ENCODE data around the gene CAPZB.

Gene CAPZB

DNA sequence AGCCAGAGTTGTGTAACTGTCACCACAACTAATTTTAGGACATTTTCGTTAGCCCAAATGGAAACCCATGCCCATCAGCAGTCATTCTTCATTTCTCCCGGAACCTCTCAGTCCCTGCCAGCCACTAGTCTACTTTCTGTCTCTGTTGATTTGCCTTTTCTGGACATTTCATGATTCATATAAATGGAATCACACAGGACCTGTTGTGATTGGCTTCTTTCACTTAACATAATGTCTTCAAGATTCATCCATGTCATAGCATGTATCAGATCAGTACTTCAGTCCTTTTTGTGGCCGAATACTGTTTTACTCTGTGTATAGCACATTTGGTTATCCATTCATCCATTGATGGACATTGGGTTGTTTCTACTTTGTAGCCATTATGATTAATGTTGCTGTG, 166.1 kb downstream of the CAPZB start:
- peaks cover 3% of the 10 kb centered on the region; the same call in 1 of the 2 replicates for H3K36me3 ChIP-seq (ENCODE audit: insufficient read depth, low read length)
- H3K4me1 ChIP-seq (ENCODE audit: insufficient read depth, low read length) = peaks cover 6% of the 10 kb centered on the region; the same call in 1 of the 2 replicates
- no peaks in the 10 kb centered on the region for H3K9me3 ChIP-seq (ENCODE audit: control insufficient read depth, insufficient read depth, low read length)
- H3K9ac ChIP-seq (ENCODE audit: low read depth, low read length) = no peak overlapping the region

DNA sequence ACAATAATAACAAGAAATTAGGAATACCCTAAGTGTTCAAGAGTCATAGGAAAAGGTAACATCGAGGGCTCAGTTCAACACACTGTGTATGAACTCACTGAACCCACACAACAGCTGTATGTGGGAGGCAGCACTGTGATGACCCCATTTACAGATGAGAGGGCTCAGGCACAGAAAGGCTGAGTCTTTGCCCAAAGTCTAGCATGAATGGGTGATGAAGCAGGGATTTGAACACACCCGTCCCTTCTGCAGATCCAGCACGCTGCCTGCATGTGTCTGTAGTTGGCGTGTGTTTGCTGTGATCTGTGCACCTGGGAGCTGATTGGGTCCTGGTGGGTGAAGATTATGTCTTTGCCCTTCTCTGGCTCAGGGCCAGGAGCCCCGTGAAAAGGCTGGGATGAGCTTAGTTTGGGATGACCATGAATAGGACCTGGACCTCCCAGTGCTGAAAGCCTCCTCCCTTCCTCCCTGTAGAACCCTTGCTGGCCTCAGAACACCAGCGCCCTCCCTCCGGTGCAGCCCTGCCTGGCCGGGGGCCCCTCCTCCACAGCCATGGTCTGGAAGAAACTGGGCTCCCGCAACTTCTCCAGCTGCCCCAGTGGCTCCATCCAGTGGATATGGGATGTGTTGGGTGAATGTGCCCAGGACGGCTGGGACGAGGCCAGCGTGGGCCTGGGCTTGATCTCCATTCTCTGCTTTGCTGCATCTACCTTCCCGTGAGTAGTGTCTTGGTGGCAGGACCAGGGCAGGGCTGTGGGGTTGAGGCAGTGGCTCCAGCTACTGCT, 168.0 kb downstream of the CAPZB start:
- peaks cover 3% of the 10 kb centered on the region; the same call in 1 of the 2 replicates for H3K36me3 ChIP-seq (ENCODE audit: insufficient read depth, low read length)
- peaks cover 6% of the 10 kb centered on the region; the same call in 1 of the 2 replicates for H3K4me1 ChIP-seq (ENCODE audit: insufficient read depth, low read length)
- H3K9me3 ChIP-seq (ENCODE audit: control insufficient read depth, insufficient read depth, low read length) = no peaks in the 10 kb centered on the region
- H3K9ac ChIP-seq (ENCODE audit: low read depth, low read length) = no peak overlapping the region

GRCh38 chr1:19315378-19316198, 169.8 kb downstream of the CAPZB start:
- Histone ChIP-seq H3K4me1 (ENCODE audit: insufficient read depth, low read length) (peaks cover 6% of the 10 kb centered on the region; the same call in 1 of the 2 replicates), H3K9me3 (ENCODE audit: control insufficient read depth, insufficient read depth, low read length) (no peaks in the 10 kb centered on the region), H3K36me3 (ENCODE audit: insufficient read depth, low read length) (peaks cover 3% of the 10 kb centered on the region; the same call in 1 of the 2 replicates), H3K9ac (ENCODE audit: low read depth, low read length) (no peak overlapping the region)

- Histone ChIP-seq H3K36me3 (ENCODE audit: insufficient read depth, low read length) (peaks cover 2% of the 10 kb centered on the region; the same call in 1 of the 2 replicates), H3K4me1 (ENCODE audit: insufficient read depth, low read length) (peaks cover 6% of the 10 kb centered on the region; the same call in 1 of the 2 replicates), H3K9ac (ENCODE audit: low read depth, low read length) (no peak overlapping the region)
These were observed 171.1 kb downstream of the CAPZB start for GRCh38 chr1:19313961-19314882.

GRCh38 chr1:19313636-19313959, 171.7 kb downstream of the CAPZB start:
- Histone ChIP-seq H3K9ac (ENCODE audit: low read depth, low read length) (no peak overlapping the region), H3K9me3 (ENCODE audit: control insufficient read depth, insufficient read depth, low read length) (no peaks in the 10 kb centered on the region), H3K36me3 (ENCODE audit: insufficient read depth, low read length) (no peaks in the 10 kb centered on the region; the same call in 1 of the 2 replicates), H3K4me1 (ENCODE audit: insufficient read depth, low read length) (peaks cover 6% of the 10 kb centered on the region; the same call in 1 of the 2 replicates)

More at GRCh38 chr1:19313961-19314882, 171.1 kb downstream of the CAPZB start:
- H3K9me3 ChIP-seq (ENCODE audit: control insufficient read depth, insufficient read depth, low read length) = no peaks in the 10 kb centered on the region

GRCh38 chr1:19312782-19313635, 172.3 kb downstream of the CAPZB start:
- Histone ChIP-seq H3K9ac (ENCODE audit: low read depth, low read length) (peak overlapping the region; percentile 85), H3K36me3 (ENCODE audit: insufficient read depth, low read length) (peaks cover under 1% of the 10 kb centered on the region; the same call in 1 of the 2 replicates), H3K9me3 (ENCODE audit: control insufficient read depth, insufficient read depth, low read length) (no peaks in the 10 kb centered on the region), H3K4me1 (ENCODE audit: insufficient read depth, low read length) (peaks cover 6% of the 10 kb centered on the region; the same call in 1 of the 2 replicates)

- H3K9ac ChIP-seq (ENCODE audit: low read depth, low read length) = peak within 1 kb of the TSS; percentile 85
- H3K4me1 ChIP-seq (ENCODE audit: insufficient read depth, low read length) = peaks cover 4% of the 10 kb centered on the region; the same call in 1 of the 2 replicates
- peaks cover 8% of the 10 kb centered on the region; the same call in 1 of the 2 replicates for H3K36me3 ChIP-seq (ENCODE audit: insufficient read depth, low read length)
- no peaks in the 10 kb centered on the region for H3K9me3 ChIP-seq (ENCODE audit: control insufficient read depth, insufficient read depth, low read length)
These were observed 173.2 kb downstream of the CAPZB start, which contains the start of the genes AKR7A2 and SLC66A1 for GRCh38 chr1:19311931-19312781. Gene AKR7A2 (minus strand): TSS chr1:19312144. CDS start chr1:19312124, 20 bp downstream. Gene SLC66A1 (plus strand): TSS chr1:19312326. CDS start chr1:19317678, 5,352 bp downstream.

DNA sequence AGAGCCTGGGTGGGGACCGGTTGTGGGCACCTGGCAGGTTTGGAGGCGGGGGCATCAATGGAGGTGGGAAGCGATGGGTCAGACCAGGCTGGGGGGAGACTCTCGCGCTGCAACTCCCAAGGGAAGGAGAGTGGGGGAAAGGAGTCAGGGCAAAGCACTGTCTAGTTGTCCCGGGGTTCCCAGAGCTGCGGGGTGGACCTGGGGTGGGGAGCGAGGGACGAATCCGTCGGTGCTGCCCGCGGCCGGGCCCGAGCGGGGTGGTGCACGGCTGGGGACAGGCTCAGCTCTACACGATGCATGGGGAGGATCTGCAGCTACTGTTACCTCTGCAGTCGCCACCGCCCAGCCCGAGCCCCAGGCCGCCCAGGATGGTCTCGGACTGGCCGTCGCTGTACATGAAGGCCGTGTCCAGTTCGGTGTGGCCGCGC, 173.8 kb downstream of the CAPZB start:
- no peaks in the 10 kb centered on the region; the same call in 1 of the 2 replicates for H3K4me1 ChIP-seq (ENCODE audit: insufficient read depth, low read length)
- H3K9ac ChIP-seq (ENCODE audit: low read depth, low read length) = peak overlapping the region; percentile 85
- peaks cover 8% of the 10 kb centered on the region; the same call in 1 of the 2 replicates for H3K36me3 ChIP-seq (ENCODE audit: insufficient read depth, low read length)
- H3K9me3 ChIP-seq (ENCODE audit: control insufficient read depth, insufficient read depth, low read length) = no peaks in the 10 kb centered on the region

DNA sequence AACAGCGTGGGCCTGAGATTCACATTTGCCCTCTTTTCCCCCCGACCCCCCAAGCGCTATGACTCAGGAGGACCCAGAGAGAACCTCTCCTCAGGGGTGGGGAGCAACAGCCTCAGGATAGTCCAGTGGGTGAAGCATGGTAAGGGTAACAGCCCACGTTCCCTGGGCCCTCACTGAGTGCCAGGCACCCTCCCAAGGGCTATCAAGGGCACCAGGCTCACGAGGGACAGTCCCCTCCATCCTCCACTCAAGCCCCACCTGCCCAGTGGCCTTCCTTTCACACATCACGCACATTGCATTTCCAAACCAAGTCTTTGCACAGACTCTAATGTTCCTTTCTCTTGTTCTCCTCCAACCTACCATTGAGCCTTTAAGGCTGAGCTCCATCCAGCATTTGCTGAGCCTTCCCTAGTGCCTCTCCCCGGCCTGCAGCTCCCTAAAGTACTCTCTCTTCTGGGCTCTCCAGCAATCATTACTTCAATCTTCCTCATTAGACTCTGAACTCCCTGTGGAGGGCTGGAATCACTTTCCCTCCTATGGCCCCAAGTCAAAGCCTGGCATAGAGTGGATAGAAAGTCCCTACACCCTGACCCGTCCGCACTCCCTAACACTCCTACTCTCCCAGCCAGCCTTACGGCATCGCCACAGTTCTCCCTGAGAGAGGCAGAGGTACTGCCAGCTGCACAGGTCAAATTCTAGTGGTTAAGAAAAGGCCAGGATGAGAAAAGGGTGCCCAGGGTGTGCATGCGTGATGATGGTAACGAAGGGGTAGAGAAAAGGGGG, 174.4 kb downstream of the CAPZB start:
- H3K36me3 ChIP-seq (ENCODE audit: insufficient read depth, low read length) = peaks cover 8% of the 10 kb centered on the region; the same call in 1 of the 2 replicates
- H3K4me1 ChIP-seq (ENCODE audit: insufficient read depth, low read length) = no peaks in the 10 kb centered on the region; the same call in 1 of the 2 replicates
- no peaks in the 10 kb centered on the region for H3K9me3 ChIP-seq (ENCODE audit: control insufficient read depth, insufficient read depth, low read length)
- H3K9ac ChIP-seq (ENCODE audit: low read depth, low read length) = peak overlapping the region; percentile 85

DNA sequence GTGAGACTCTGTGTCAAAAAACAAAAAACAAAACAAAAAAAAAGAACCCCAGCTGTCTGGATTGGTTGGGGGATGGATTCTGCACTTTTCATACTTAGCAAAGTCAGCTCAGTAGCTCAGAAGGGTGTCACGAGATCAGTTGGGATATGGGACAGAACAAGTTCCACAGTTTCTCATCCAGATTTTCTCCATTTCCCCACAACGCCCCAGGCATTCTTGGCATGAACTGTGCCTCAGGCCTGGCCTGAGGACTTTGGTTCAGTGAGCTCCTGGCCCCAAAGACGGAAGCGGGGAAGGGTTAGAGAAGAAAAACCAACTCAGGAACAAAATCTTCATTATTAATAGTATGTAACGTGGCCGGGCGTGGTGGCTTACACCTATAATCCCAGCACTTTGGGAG, 175.3 kb downstream of the CAPZB start:
- Histone ChIP-seq H3K9me3 (ENCODE audit: control insufficient read depth, insufficient read depth, low read length) (no peaks in the 10 kb centered on the region), H3K4me1 (ENCODE audit: insufficient read depth, low read length) (no peaks in the 10 kb centered on the region; the same call in 1 of the 2 replicates), H3K36me3 (ENCODE audit: insufficient read depth, low read length) (peaks cover 8% of the 10 kb centered on the region; the same call in 1 of the 2 replicates), H3K9ac (ENCODE audit: low read depth, low read length) (no peak overlapping the region)

GRCh38 chr1:19309123-19309813, 176.1 kb downstream of the CAPZB start:
- Histone ChIP-seq H3K36me3 (ENCODE audit: insufficient read depth, low read length) (peaks cover 8% of the 10 kb centered on the region; the same call in 1 of the 2 replicates), H3K9ac (ENCODE audit: low read depth, low read length) (no peak overlapping the region), H3K9me3 (ENCODE audit: control insufficient read depth, insufficient read depth, low read length) (no peaks in the 10 kb centered on the region), H3K4me1 (ENCODE audit: insufficient read depth, low read length) (no peaks in the 10 kb centered on the region; the same call in 1 of the 2 replicates)

Data from ES-I3 (cell line).